ENCODE data around the gene RNF186. TPM values are rescaled to one million over a fixed set of nuclear protein-coding genes. Genes with fewer than 3 reads are reported as not detected.

Gene RNF186
- polyA plus RNA-seq, 1 donor from 2014 or later, result not detected

- TF ChIP-seq EZH2 (IDR thresholded peaks at IDR 0.05; ENCODE audit: borderline replicate concordance, insufficient read depth, low read length, poor library complexity, severe bottlenecking) (no peak), TAF1 (IDR thresholded peaks at IDR 0.05; ENCODE audit: low read depth) (no peak), POLR2AphosphoS5 (IDR thresholded peaks at IDR 0.05) (no peak), SMC3 (conservative IDR thresholded peaks at IDR 0.05; ENCODE audit: poor library complexity) (no peak), EP300 (conservative IDR thresholded peaks at IDR 0.05; ENCODE audit: poor library complexity, severe bottlenecking) (no peak), RAD21 (conservative IDR thresholded peaks at IDR 0.05) (no peak), CTCF (IDR thresholded peaks at IDR 0.05; ENCODE audit: poor library complexity, severe bottlenecking) (no peak), REST (IDR thresholded peaks at IDR 0.05; ENCODE audit: borderline replicate concordance) (no peak), MXI1 (conservative IDR thresholded peaks at IDR 0.05; ENCODE audit: poor library complexity, severe bottlenecking) (no peak)
- Histone ChIP-seq H3K9me2 (ENCODE audit: insufficient read depth, low read length) (no peaks in the 10 kb centered on the region), H3K4me2 (ENCODE audit: low read length) (no peak overlapping the region), H3K79me2 (replicated peaks; ENCODE audit: insufficient read depth, low read length) (no peaks in the 10 kb centered on the region), H2AFZ (ENCODE audit: low read depth, low read length) (no peak overlapping the region), H3F3A (ENCODE audit: insufficient read depth, low read length, poor library complexity, severe bottlenecking) (no peaks in the 10 kb centered on the region), H3K27ac (ENCODE audit: low read length) (no peak overlapping the region), H4K20me1 (ENCODE audit: insufficient read depth) (no peaks in the 10 kb centered on the region), H3K4me3 (ENCODE audit: low read length) (no peak overlapping the region), H3K36me3 (ENCODE audit: insufficient read depth, low read length) (no peaks in the 10 kb centered on the region), H3K9ac (ENCODE audit: low read length) (no peak overlapping the region), H3K27me3 (ENCODE audit: insufficient read depth, low read depth, low read length) (no peaks in the 10 kb centered on the region), H3K9me3 (ENCODE audit: low read length) (no peaks in the 10 kb centered on the region)
Observed at GRCh38 chr1:19772053-19772452, 43.0 kb downstream of the RNF186 start.

DNA sequence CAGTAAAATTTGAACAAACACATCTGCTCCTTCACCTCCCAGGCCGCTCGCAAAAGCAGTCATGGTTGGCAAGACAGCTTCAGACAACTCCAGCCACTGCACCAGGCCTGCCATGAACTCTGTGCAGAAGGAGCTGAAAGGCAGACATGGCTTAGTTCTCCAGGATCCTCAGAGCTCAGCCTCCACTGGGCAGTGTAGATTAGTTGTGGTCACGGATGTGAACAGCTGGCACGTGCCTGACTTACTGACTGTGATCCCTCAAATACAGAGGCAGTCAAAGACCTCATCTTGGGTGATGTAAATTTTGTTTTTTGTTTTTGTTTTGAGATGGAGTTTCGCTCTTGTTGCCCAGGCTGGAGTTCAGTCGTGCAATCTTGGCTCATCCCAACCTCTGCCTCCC, 43.7 kb downstream of the RNF186 start:
- Histone ChIP-seq H2AFZ (ENCODE audit: low read depth, low read length) (no peak overlapping the region), H3K79me2 (replicated peaks; ENCODE audit: insufficient read depth, low read length) (no peaks in the 10 kb centered on the region), H3K9me3 (ENCODE audit: low read length) (no peaks in the 10 kb centered on the region), H3K9ac (ENCODE audit: low read length) (no peak overlapping the region), H3K4me3 (ENCODE audit: low read length) (no peak overlapping the region), H3K27me3 (ENCODE audit: insufficient read depth, low read depth, low read length) (no peaks in the 10 kb centered on the region), H3K9me2 (ENCODE audit: insufficient read depth, low read length) (no peaks in the 10 kb centered on the region), H3K4me2 (ENCODE audit: low read length) (no peak overlapping the region), H3F3A (ENCODE audit: insufficient read depth, low read length, poor library complexity, severe bottlenecking) (no peaks in the 10 kb centered on the region), H3K27ac (ENCODE audit: low read length) (no peak overlapping the region), H3K36me3 (ENCODE audit: insufficient read depth, low read length) (no peaks in the 10 kb centered on the region), H4K20me1 (ENCODE audit: insufficient read depth) (no peaks in the 10 kb centered on the region)
- no peak for TF ChIP-seq TAF1 (IDR thresholded peaks at IDR 0.05; ENCODE audit: low read depth)
- no peak for TF ChIP-seq POLR2AphosphoS5 (IDR thresholded peaks at IDR 0.05)
- TF ChIP-seq EP300 (conservative IDR thresholded peaks at IDR 0.05; ENCODE audit: poor library complexity, severe bottlenecking), result no peak
- TF ChIP-seq REST (IDR thresholded peaks at IDR 0.05; ENCODE audit: borderline replicate concordance), result no peak
- no peak for TF ChIP-seq CTCF (IDR thresholded peaks at IDR 0.05; ENCODE audit: poor library complexity, severe bottlenecking)
- no peak for TF ChIP-seq MXI1 (conservative IDR thresholded peaks at IDR 0.05; ENCODE audit: poor library complexity, severe bottlenecking)
- no peak for TF ChIP-seq EZH2 (IDR thresholded peaks at IDR 0.05; ENCODE audit: borderline replicate concordance, insufficient read depth, low read length, poor library complexity, severe bottlenecking)
- TF ChIP-seq RAD21 (conservative IDR thresholded peaks at IDR 0.05), result no peak
- TF ChIP-seq SMC3 (conservative IDR thresholded peaks at IDR 0.05; ENCODE audit: poor library complexity), result no peak

Measured in neural cell (in vitro differentiated cells).